NCI-H345 (cell line): Measurements from ENCODE around the gene KIAA0825.
"Not testable (repeated sequence)": the region's sequence is repeated elsewhere in the genome, so short reads cannot be mapped to it uniquely, and the experiment has no call there.

Experiments used
- DNase-seq: peaks from one replicate; lab custom pipeline; 2025; lab: John Stamatoyannopoulos, UW

The KIAA0825 gene

DNA sequence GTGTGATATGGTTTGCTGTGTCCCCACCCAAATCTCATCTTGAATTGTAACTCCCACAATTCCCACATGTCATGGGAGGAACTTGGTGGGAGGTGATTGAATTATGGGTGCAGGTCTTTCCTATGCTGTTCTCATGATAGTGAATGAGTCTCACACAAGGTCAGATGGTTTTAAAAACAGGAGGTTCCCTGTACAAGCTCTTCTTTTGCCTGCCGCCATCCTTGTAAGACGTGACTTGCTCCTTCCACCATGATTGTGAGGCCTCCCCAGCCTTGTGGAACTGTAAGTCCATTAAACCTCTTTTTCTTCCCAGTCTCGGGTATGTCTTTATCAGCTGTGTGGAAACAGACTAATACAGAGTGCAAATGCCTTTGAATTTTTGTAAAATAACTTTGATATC, 447.3 kb downstream of the KIAA0825 start:
- DNase-seq, result not testable (repeated sequence)

DNA sequence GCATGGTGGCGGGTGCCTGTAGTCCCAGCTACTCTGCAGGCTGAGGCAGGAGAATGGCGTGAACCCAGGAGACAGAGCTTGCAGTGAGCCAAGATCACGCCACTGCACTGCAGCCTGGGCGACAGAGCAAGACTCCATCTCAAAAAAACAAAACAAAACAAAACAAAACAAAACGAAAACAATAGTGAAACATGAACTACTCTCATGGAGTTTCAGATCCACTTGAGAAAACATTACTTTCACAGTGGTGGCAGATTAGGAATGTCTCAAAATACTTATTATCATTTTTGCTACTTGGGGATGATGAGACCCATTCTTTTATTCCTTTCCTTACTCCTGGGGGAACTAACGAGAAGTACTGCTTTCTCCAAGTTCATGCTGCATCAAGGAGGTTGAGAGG, 448.2 kb downstream of the KIAA0825 start:
- not testable (repeated sequence) for DNase-seq

DNA sequence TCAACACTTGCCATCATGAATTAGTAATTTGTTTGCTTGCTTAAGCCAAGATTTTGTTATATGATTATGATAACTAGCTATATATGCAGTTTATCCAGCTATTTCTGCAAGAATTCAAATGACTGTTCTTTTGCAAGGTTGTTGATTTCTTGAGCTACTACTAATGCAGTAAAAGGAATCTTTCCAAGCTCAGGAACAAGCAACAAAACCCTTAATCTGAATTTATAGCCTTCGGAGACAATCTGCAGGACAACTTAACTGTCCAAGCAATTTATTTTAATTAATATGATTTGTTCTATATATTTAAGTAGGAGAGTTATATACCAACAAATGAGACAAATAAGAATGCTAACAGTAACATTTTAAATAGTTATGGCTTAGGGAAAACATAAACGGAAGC, 450.3 kb downstream of the KIAA0825 start:
- DNase-seq, result no peak

DNA sequence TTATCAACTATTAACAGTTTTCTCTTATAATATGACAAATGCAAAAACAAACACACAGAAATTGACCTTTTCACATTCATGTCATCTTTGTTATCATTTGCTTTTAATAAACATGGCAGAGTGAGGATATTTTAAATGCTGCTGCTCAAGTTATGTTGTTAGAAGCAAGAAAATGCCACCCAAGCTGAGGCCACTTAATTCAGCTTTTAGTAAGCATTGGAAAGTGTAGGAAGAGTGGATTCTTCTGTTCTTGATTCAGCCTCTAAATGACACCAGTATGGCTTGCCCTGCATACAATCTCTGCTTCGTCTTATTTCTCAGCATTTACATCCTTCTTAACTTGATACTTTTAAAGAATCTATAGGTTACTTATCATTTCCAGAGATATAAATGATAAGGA, 456.6 kb downstream of the KIAA0825 start:
- DNase-seq, result no peak

DNA sequence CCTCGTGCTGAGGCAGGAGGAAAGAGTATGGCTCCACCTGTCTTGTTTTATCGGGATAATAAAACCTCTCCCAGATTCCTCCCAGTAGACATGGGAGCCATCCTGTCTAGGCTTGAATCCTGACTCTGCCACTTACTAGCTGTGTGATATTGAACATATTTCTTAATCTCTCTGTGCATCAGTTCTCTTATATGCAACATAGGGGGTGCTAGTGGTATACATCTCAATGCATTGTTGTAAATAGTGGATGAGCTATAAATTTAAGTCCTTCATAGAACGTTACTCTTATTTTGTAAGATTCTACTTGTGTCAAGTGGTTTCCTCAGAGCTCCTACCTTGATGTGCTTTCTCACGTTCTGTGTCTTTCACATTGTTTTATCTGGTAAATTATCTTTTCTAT, 459.3 kb downstream of the KIAA0825 start:
- DNase-seq, result no peak

DNA sequence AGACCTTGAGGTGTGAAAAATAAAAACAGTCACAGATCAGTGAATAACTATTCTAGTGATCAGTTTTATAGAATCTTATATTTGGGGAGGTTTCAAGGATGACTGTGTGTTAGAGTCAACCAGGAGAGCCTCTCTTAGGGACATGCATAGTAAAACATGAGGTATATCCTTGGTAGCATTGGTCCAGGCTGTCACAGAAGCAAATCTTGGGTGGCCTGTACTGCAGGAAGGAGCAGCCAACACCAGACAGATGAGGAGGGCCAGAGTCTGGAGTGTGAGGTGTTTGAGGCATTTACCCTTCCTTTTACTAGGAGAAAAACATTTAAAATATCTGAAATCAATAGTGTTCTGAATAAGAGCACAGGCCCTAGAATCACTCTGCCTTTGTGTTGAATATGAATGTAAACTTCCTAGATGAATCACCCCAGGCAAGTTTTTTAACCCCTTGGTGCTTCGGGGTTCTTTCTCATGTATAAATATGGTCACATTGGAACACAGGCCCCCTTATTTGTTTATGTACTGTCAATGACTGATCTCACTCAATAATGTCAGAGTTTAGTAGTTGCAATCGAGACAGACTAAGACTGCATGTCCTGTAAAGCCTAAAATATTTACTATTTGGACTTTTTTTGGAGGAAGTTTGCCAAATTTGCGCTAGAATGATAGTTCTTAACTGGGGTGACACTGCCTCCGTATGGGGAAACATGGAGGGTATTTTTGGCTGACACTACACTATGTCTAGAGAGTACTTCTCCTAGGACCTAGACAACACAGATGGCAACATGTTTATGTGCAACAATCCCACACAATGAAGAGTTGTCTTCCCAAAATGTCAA, 460.5 kb downstream of the KIAA0825 start:
- no peak for DNase-seq

DNA sequence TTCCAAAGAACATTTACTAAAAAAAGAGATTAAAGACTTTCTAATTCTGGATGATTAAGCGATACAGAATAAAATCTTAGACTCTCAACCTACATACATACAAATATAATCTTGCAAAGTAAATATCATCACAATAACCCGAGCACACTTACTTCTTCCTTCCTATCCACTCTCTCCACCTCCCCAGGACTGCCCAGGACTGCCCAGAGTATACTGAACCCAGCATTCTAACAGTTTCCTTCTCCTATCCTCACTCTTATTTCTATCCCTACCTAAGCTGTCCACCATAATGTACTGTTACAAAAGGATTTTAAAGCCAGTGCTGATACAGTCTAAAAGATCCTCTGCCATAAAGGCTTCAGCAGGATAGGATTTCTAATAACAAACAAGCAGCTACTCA, 463.7 kb downstream of the KIAA0825 start:
- DNase-seq, result no peak

DNA sequence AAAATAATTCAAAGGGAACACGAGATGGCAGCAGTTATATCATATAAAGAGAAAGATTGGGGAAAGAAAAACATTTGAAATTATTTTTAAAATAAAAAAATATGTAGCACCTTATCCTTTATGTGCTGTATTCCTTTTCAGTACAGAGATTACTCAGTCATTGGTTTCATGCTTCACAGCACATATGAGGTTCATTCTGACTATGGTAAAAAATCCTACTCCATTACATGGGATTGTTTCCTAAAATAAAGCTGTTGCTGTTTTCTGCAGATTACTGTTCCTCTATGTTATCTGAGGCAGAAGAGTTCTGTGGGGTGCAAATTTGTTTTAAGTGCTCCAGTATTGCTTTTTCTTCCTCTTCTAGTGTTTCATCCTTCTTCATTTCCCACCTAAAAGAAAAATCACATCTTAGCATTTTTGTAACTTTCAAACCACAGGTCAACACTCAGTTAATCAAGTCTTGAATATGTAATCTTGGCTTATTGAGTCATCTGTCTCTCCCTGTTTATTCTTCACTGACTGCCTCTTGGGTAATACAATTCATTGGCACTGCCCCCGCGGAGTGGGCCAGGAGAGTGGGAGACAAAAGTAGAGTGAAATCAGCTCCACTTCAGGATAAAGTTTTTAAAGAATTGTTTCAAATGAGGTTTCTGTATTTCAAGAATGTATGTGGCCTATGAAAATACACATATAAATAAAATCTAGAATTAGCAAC, 464.5 kb downstream of the KIAA0825 start:
- DNase-seq, result no peak

DNA sequence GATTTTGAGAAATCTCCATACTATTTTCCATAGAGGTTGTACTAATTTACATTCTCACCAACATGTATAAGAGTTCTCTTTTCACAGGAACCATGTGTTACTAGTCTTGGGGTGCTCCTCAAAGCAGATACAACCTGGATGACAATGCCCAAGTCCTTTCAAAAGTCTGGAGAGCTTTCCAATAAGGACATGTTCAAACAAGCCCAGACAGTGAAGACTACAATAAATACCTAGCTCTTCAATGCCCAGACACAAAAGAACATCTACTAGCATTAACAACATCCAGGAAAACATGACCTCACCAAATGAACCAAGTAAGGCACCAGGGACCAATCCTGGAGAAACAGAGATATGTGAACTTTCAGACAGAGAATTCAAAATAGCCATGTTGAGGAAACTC, 474.8 kb downstream of the KIAA0825 start:
- peak; percentile 3 for DNase-seq

DNA sequence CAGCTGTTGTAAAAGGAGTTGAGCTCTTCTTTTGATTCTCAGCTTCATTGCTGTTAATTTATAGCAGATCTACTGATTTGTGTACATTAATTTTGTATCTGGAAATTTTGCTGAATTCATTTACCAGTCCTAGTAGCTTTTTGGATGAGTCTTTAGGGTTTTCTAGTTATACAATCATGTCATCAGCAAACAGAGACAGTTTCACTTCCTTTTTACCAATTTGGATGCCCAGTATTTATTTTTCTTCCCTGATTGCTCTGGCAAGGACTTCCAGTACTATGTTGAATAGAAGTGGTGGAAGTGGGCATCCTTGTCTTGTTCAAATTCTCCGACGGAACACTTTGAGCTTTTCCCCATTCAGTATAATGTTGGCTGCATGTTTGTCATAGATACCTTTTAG, 478.1 kb downstream of the KIAA0825 start:
- no peak for DNase-seq

DNA sequence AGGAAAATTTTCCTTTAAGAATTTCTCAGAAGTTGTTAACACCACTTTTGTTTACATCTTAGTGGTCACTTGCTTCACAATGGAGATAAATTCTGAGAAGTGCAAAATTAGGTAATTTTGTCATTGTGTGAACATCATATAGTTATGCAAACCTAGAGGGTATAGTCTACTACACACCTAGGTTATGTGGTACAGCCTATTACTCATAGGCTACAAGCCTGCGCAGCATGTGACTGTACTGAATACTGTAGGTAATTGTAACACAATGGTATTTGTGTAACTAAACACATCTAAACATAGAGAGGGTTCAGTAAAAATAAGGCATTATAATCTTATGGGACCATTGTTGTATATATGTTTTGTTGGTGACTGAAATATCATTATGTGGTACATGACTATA, 488.3 kb downstream of the KIAA0825 start:
- no peak for DNase-seq

DNA sequence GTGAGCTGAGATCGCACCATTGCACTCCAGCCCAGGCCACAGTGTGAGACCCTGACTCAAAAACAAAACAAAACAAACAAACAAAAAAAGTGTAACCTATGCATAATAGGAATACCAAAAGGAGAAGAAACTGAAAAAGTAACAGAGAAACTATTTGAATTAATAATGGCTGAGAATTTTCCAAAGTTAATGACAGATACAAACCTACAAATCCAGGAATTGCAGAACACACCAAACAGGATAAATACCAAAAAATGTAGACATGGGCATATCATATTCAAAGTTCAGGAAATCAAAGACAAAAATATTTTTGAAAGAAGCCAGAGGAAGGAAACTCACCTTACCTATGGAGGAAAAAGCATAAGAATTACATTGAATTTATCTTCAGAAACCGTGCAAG, 493.3 kb downstream of the KIAA0825 start:
- DNase-seq, result no peak

DNA sequence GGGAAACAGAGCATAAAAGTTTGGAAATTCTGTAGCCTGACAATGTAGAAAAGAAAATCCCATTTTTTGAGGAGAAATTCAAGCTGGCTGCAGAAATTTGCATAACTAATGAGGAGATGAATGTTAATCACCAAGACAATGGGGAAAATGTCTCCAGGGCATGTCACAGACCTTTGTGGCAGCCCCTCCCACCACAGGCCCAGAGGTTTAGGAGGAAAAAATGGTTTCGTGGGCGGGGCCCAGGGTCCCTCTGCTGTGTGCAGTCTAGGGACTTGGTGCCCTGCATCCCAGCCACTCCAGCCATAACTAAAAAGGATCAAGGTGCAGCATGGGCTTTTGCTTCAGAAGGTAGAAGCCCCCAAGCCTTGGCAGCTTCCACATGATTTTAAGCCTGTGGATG, 502.1 kb downstream of the KIAA0825 start:
- DNase-seq, result not testable (repeated sequence)

DNA sequence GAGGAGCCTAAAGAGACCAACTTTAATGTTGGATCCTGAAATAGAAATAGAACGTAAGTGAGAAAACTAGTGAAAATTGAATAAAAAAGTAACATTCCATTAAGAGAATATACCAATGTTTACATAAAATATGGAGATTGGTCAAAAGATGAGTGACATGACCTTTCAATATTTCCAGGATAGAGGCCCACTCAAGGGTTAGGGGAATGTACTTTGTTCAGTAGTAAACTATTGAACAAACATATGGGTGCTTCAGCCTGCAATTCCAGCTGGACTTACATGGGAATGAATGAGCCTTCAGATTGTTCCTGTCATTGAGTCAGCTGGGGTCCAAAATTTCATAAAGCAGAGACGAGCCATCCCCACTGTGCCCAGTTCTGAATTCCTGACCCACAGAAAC, 505.3 kb downstream of the KIAA0825 start:
- DNase-seq, result no peak

DNA sequence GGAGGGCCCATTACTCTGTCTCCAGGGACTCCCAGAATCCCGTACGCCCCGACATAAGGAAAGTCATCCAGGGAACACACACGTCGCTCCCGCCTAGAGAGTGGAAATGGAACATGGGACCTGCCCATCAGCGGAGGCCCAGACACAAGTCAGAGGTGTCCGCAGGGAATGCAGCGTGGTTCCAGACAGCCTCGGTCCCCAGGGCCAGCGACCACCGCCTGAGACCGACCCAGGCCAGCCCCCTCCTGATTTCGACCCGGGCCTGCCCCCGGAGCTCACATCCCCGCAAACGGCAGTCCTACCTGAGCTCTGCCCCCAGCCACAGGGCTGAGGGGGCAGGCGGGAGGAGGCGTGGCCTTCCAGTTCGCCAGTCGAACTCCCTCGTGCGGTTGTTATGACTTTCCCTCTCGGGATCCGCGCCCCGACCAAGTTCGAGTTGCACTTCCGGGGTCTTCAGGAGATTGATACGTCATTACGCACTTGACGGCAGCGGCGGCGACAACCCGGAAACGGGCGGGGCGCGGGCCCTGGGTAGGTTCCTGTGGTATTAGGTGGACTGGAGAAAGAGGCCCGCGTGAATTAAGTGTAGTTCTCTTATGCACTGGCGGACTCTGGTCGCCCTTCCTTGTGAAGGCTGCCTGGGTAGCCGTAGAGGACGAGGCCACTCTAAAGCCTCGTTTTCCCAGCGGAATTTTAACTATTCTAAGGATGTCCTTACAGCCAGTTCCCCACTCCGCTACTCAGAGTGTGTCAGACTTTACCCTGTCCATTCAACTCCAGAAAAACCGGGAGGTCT, 507.0 kb downstream of the KIAA0825 start:
- DNase-seq, result peak; percentile 93

DNA sequence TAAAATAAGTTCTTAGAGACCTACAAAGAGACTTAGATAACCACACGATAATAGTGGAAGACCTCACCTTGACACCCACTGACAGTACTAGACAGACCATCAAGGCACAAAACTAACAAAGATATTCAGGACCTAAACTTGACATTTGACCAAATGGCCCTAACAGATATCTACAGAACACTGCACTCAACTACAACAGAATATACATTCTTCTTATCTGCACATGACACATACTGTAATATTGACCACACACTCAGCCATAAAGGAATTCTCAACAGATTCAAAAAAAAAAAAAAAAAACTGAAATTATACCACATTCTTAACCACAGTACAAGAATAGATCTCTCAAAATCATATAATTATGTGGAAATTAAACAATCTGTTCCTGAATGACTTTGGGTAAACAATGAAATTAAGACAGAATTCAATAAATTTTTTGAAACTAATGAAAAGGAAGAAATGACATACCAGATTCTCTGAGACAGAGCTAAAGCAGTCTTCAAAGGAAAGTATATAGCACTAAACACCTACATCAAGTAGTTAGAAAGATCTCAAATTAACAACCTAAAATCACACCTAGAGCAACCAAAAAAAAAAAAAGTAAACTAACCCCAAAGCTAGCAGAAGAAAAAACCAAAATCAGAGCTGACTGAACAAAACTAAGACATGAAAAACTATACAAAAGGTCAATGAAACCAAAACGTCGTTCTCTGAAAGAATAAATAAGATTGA, 514.7 kb downstream of the KIAA0825 start:
- no peak for DNase-seq
